GM10248 (cell line): ENCODE results near the gene SYNPR.

Source experiments
- CTCF ChIA-PET: fragments of 300-600 bp; sonication (Branson Sonifier 250); formaldehyde crosslinking; extraction: SDS; loops from one replicate; lab custom pipeline; 2021; ENCODE audit warnings: antibody characterized with exemption; lab: Yijun Ruan, JAX
- POLR2A ChIA-PET: fragments of 350-650 bp; sonication (Branson Sonifier 250); formaldehyde crosslinking; extraction: SDS; loops from one replicate; lab custom pipeline; 2020; ENCODE audit warnings: antibody characterized with exemption; lab: Yijun Ruan, JAX
- DNase-seq: peaks from one replicate; pipeline ENCODE4 v3.0.0; 2012; ENCODE audit errors: extremely low spot score
- CTCF ChIP-seq: IDR thresholded peaks from 2 replicates; pipeline ENCODE4 v1.5.1; 2012; ENCODE audit warnings: mild to moderate bottlenecking, low read depth; ENCODE audit errors: extremely low read depth, missing control alignments, control extremely low read depth

Gene SYNPR

DNA sequence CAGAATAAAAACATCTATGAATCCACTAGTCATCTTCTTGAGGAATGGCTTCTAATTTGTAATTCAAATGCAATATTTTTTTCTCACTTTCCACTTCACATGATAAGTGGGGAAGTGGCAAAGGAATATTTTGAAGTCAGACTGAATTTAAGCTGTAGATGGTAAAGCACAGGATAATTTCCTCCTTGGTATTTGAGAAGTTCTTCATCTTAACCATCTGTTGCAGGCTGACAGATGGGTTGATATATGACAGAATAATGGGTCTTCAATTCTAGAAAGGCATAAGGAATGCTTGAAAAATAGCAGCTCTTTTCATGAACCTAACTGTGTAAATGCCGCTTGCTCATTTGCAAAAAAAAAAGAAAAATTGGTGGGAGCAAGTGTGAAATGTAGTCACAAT, 307.8 kb downstream of the SYNPR start:
- CTCF ChIA-PET = no interaction called here
- POLR2A ChIA-PET = no interaction called here

GRCh38 chr3:63588895-63589294, 310.8 kb downstream of the SYNPR start:
- CTCF ChIA-PET = interaction anchor here (1.2 kb wide), 1 partner anchor 17 kb away, joined by 5 read pairs; no protein-coding TSS in a partner anchor
- DNase-seq = no peak
- POLR2A ChIA-PET = no interaction called here

More for the DNA sequence above, 307.8 kb downstream of the SYNPR start:
- DNase-seq = no peak
- no peak for TF ChIP-seq CTCF

GRCh38 chr3:63593779-63594178, 315.7 kb downstream of the SYNPR start:
- no peak for DNase-seq
- POLR2A ChIA-PET = no interaction called here
- TF ChIP-seq CTCF = no peak
- CTCF ChIA-PET = interaction anchor here (1.5 kb wide), 1 partner anchor 11 kb away, joined by 3 read pairs; no protein-coding TSS in a partner anchor

More at GRCh38 chr3:63588895-63589294, 310.8 kb downstream of the SYNPR start:
- no peak for TF ChIP-seq CTCF

GRCh38 chr3:63595221-63595620, 317.1 kb downstream of the SYNPR start:
- ChIA-PET CTCF (interaction anchor here (1.5 kb wide), 1 partner anchor 13 kb away, joined by 3 read pairs; no protein-coding TSS in a partner anchor), POLR2A (no interaction called here)
- DNase-seq = no peak
- no peak for TF ChIP-seq CTCF

GRCh38 chr3:63597019-63597418, 318.9 kb downstream of the SYNPR start:
- POLR2A ChIA-PET = no interaction called here
- no peak for TF ChIP-seq CTCF
- DNase-seq = no peak
- CTCF ChIA-PET = interaction anchor here (1.2 to 2.2 kb wide), 2 partner anchors 12 to 13 kb away, joined by 3 to 4 read pairs; no protein-coding TSS in a partner anchor

GRCh38 chr3:63607716-63608115, 329.6 kb downstream of the SYNPR start:
- DNase-seq = no peak
- ChIA-PET CTCF (no interaction called here), POLR2A (no interaction called here)
- no peak for TF ChIP-seq CTCF
